ENCODE data around the gene ZNF440. TPM values are rescaled to one million over a fixed set of nuclear protein-coding genes. Genes with fewer than 3 reads are reported as not detected.

ZNF440 gene
- total and polyA plus RNA-seq, 10 of the 15 experiments (the other 5 are each of a cell fraction or from before 2014, with no cell fraction given): 1.3 to 8.9 (median 3.8) TPM

DNA sequence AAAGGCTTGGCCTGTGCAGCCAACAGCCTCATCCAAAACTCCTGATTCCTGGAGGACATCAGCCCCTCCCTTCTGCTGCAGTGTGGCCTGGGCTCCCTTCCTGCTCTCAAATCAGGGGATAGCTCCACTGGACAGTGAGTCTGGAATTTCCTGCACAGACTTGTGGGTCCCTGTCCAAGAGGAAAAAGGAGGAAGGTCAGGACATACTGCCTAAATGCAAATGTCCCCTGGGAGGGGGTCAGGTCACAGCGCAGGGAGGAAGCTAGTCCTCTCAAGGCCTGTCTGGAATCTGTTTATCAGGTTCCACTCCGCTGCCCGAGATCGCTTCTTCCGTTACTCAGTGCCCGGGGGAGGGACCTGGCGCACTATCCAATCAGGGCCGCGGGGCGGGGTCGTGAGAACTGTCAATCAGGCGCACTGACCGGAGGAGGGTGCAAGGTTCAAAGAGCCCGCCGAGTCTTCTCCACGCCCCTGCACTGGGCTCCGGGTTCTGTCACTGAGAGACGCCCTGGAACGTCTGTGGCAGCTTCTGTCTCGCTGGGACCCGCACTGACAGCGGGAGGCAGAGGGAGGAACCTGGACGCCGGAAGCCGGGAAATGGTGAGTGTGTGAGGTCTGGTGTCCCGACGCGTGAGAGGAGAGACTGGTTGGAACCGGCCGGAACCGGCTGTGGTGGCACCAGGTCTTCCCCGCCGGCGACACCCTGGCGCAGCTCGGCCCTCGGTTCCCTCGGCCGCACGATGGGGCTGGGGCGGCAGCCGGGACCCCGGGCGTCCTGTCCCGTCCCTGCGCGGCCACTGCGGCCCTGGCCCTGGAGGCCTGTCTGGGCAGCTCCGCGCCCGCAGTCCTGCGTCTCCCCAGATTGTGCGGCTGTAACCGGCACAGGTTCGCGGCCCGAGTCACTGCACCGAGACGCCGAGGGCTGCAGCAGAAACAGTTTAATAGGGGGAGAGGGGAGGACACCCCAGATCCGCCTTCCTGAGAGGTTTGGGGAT is 47.2 kb upstream of the ZNF440 start, which contains the start of gene ZNF441:
Gene ZNF441, plus strand, starts transcription at position 404 of the 995 bp plus-strand sequence. Its CDS starts 194 bp downstream, at position 598.
- in situ Hi-C loops (cut with MboI) (no loop called here), intact Hi-C loops (cut with micrococcal nuclease; ENCODE audit: unreplicated experiment) (no loop called here)
- H3K4me1 ChIP-seq (ENCODE audit: control insufficient read depth, insufficient read depth, low read length): peaks cover 3% of the 10 kb centered on the region
- H3K79me2 ChIP-seq (ENCODE audit: control insufficient read depth, insufficient read depth, low read length): peaks cover 15% of the 10 kb centered on the region
- FAIRE-seq (peak; percentile 86), ATAC-seq (peak; percentile 98), DNase-seq (ENCODE audit: low read depth, low spot score) (peak; percentile 83)
- CTCF ChIA-PET: interaction anchor here (0.5 to 1.7 kb wide), 5 partner anchors 31 to 373 kb away, joined by 3 to 9 read pairs (median 3); partner anchors contain the start of genes ZNF20, ZNF440, ZNF491 and ZNF700
- BruUV-seq (replicated peaks): TSS peak; percentile 67
- 2% methylated on average over 57 of the region's 61 CpGs for WGBS (ENCODE audit: insufficient coverage, insufficient replicate concordance, low lambda C conversion rate, missing lambda C conversion rate)
- H3K27me3 ChIP-seq (replicated peaks in 1 of 2; ENCODE audit: control insufficient read depth in 2 of 2, insufficient read depth in 2 of 2, low read length in 1 of 2): no peaks in the 10 kb centered on the region
- SMC1A ChIA-PET (ENCODE audit: uncharacterized antibody, unreplicated experiment): interaction anchor here (1.0 to 2.0 kb wide), 4 partner anchors 16 to 107 kb away, joined by 3 to 7 read pairs (median 3); partner anchors contain the start of gene ZNF823
- RAD21 ChIA-PET (ENCODE audit: unreplicated experiment): interaction anchor here (0.8 to 1.1 kb wide), 4 partner anchors 30 to 421 kb away, joined by 3 to 7 read pairs (median 3); partner anchors contain the start of genes CCDC159, TMEM205 and ZNF491
- peaks cover 11% of the 10 kb centered on the region for H3K9me3 ChIP-seq (replicated peaks; ENCODE audit: control insufficient read depth, insufficient read depth, low read length)
- H2AFZ ChIP-seq (ENCODE audit: control insufficient read depth, low read depth, low read length): peak within 1 kb of the TSS; percentile 99
- peak within 1 kb of the TSS; percentile 71 for H3K4me3 ChIP-seq
- peak within 1 kb of the TSS; percentile 91 for H3K27ac ChIP-seq (ENCODE audit: control insufficient read depth, insufficient read depth)
- peak within 1 kb of the TSS; percentile 91 for H3K9ac ChIP-seq (ENCODE audit: control insufficient read depth, insufficient read depth, low read length)
- H3K36me3 ChIP-seq (ENCODE audit: control insufficient read depth in 2 of 2, insufficient read depth in 2 of 2, low read length in 1 of 2): no peaks in the 10 kb centered on the region
- POLR2A ChIA-PET: interaction anchor here (0.5 to 1.2 kb wide), 9 partner anchors 24 to 810 kb away, joined by 3 to 5 read pairs (median 3); partner anchors contain the start of genes ZNF491 and ZNF823
- no peaks in the 10 kb centered on the region for H4K20me1 ChIP-seq (ENCODE audit: control insufficient read depth, insufficient read depth)
- peak within 1 kb of the TSS; percentile 92 for H3K4me2 ChIP-seq (ENCODE audit: control insufficient read depth, insufficient read depth)
- TF ChIP-seq HDAC2 (IDR thresholded peaks at IDR 0.05) (no peak), SREBF2 (IDR thresholded peaks at IDR 0.05; ENCODE audit: low read length) (no peak), SUZ12 (IDR thresholded peaks at IDR 0.05; ENCODE audit: unreplicated experiment) (no peak), SMAD5 (IDR thresholded peaks at IDR 0.05; ENCODE audit: low read depth) (peak; percentile 23; the same call in 1 of the 2 replicates), CREB1 (IDR thresholded peaks at IDR 0.05; ENCODE audit: low read depth) (no peak; the same call in 1 of the 2 replicates), MTA3 (IDR thresholded peaks at IDR 0.05; ENCODE audit: borderline replicate concordance, low read length) (no peak), SIN3A (IDR thresholded peaks at IDR 0.05; ENCODE audit: low read depth, low read length) (peak; percentile 46; the same call in 1 of the 2 replicates), NFIC (IDR thresholded peaks at IDR 0.05; ENCODE audit: low read depth, low read length) (no peak), WRNIP1 (IDR thresholded peaks at IDR 0.05; ENCODE audit: borderline replicate concordance, low read depth, low read length) (no peak), SP1 (IDR thresholded peaks at IDR 0.05; ENCODE audit: low read depth, low read length) (peak; percentile 87), ZZZ3 (IDR thresholded peaks at IDR 0.05; ENCODE audit: control insufficient read depth, insufficient read length, low read depth) (no peak), CREM (IDR thresholded peaks at IDR 0.05; ENCODE audit: low read depth) (0 out of 2 replicates have a peak, but pooled peaks have one; percentile 31), GABPA (IDR thresholded peaks at IDR 0.05; ENCODE audit: low read depth) (peak; percentile 66), CBX3 (IDR thresholded peaks at IDR 0.05; ENCODE audit: borderline replicate concordance, low read depth) (no peak), BMI1 (IDR thresholded peaks at IDR 0.05; ENCODE audit: borderline replicate concordance) (no peak), RB1 (IDR thresholded peaks at IDR 0.05; ENCODE audit: borderline replicate concordance) (peak; percentile 50; the same call in 1 of the 2 replicates), YBX1 (IDR thresholded peaks at IDR 0.05) (no peak), ATF7 (IDR thresholded peaks at IDR 0.05; ENCODE audit: low read depth) (no peak)
- TF ChIP-seq, protein P1, sequence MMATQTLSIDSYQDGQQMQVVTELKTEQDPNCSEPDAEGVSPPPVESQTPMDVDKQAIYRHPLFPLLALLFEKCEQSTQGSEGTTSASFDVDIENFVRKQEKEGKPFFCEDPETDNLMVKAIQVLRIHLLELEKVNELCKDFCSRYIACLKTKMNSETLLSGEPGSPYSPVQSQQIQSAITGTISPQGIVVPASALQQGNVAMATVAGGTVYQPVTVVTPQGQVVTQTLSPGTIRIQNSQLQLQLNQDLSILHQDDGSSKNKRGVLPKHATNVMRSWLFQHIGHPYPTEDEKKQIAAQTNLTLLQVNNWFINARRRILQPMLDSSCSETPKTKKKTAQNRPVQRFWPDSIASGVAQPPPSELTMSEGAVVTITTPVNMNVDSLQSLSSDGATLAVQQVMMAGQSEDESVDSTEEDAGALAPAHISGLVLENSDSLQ (IDR thresholded peaks at IDR 0.05): peak; percentile 98
- TF ChIP-seq, protein P2, sequence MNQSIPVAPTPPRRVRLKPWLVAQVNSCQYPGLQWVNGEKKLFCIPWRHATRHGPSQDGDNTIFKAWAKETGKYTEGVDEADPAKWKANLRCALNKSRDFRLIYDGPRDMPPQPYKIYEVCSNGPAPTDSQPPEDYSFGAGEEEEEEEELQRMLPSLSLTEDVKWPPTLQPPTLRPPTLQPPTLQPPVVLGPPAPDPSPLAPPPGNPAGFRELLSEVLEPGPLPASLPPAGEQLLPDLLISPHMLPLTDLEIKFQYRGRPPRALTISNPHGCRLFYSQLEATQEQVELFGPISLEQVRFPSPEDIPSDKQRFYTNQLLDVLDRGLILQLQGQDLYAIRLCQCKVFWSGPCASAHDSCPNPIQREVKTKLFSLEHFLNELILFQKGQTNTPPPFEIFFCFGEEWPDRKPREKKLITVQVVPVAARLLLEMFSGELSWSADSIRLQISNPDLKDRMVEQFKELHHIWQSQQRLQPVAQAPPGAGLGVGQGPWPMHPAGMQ (IDR thresholded peaks at IDR 0.05; ENCODE audit: borderline replicate concordance): no peak
- TF ChIP-seq, protein P3, sequence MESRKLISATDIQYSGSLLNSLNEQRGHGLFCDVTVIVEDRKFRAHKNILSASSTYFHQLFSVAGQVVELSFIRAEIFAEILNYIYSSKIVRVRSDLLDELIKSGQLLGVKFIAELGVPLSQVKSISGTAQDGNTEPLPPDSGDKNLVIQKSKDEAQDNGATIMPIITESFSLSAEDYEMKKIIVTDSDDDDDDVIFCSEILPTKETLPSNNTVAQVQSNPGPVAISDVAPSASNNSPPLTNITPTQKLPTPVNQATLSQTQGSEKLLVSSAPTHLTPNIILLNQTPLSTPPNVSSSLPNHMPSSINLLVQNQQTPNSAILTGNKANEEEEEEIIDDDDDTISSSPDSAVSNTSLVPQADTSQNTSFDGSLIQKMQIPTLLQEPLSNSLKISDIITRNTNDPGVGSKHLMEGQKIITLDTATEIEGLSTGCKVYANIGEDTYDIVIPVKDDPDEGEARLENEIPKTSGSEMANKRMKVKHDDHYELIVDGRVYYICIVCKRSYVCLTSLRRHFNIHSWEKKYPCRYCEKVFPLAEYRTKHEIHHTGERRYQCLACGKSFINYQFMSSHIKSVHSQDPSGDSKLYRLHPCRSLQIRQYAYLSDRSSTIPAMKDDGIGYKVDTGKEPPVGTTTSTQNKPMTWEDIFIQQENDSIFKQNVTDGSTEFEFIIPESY (IDR thresholded peaks at IDR 0.05): no peak
